HL-60 (cell line): ENCODE results near the gene PLCL2.

ENCODE experiments used
- GABPA ChIP-seq: IDR thresholded peaks from 2 replicates; pipeline ENCODE4 v1.6.1; 2012; ENCODE audit warnings: low read depth
- POLR2AphosphoS5 ChIP-seq: IDR thresholded peaks from 2 replicates; pipeline ENCODE4 v1.6.1; 2012; ENCODE audit warnings: low read depth
- SPI1 ChIP-seq: IDR thresholded peaks from 2 replicates; pipeline ENCODE4 v1.6.1; 2012; ENCODE audit warnings: low read depth, mild to moderate bottlenecking, borderline replicate concordance
- TF ChIP-seq, protein P1 (sequence below): IDR thresholded peaks from one replicate; pipeline ENCODE4 v1.5.1; 2011; ENCODE audit warnings: low read length, control low read depth, inconsistent platforms; ENCODE audit not compliant: insufficient read depth

DNA sequence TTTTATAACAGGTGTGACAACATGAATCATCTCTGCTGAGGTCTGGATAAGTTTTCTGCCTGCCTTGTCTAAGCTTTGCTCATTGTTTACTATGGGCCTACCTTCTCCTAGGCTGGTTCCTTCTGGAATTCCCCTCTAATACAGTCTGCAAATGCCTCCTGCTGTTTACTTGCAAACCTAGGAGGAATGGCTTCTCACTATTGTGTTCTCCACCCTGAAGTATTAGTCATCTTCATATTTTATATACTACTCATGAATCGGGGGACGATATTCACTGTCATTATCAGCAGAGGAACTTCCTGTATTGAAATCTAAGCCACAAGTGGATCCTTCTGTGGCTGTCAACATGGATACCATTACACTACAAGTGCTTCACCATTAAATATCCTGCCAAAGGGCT, 154.8 kb downstream of the PLCL2 start:
- TF ChIP-seq POLR2AphosphoS5 (no peak), SPI1 (no peak), GABPA (no peak)
- TF ChIP-seq, protein P1, sequence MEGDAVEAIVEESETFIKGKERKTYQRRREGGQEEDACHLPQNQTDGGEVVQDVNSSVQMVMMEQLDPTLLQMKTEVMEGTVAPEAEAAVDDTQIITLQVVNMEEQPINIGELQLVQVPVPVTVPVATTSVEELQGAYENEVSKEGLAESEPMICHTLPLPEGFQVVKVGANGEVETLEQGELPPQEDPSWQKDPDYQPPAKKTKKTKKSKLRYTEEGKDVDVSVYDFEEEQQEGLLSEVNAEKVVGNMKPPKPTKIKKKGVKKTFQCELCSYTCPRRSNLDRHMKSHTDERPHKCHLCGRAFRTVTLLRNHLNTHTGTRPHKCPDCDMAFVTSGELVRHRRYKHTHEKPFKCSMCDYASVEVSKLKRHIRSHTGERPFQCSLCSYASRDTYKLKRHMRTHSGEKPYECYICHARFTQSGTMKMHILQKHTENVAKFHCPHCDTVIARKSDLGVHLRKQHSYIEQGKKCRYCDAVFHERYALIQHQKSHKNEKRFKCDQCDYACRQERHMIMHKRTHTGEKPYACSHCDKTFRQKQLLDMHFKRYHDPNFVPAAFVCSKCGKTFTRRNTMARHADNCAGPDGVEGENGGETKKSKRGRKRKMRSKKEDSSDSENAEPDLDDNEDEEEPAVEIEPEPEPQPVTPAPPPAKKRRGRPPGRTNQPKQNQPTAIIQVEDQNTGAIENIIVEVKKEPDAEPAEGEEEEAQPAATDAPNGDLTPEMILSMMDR = no peak
